NCI-H510A treated with DMSO at 0.1 percent for 48 hours (cell line): ENCODE data around the gene NSUN2.

ENCODE experiments used
- DNase-seq: peaks from one replicate; lab custom pipeline; 2025; lab: John Stamatoyannopoulos, UW

The NSUN2 gene

DNA sequence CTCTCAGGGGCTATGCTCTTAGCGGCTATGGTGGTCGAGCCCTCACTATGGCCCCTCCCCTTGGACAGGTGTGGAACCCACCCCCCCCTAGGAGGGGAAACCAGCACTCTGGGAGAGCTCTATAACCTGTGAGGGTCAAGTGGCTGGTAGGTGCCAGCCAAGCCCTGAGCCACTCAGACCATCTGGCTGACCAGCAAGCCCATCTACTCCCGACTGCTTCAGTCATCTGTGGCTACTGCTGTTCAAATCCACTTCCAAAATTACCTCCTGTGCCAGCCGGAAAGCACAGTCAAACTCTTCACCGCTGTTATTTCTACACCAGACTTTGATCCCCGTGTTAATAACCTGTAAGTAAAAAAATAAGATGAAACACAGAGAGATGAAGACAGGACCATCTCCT is 28.5 kb downstream of the NSUN2 start:
- DNase-seq, result no peak

DNA sequence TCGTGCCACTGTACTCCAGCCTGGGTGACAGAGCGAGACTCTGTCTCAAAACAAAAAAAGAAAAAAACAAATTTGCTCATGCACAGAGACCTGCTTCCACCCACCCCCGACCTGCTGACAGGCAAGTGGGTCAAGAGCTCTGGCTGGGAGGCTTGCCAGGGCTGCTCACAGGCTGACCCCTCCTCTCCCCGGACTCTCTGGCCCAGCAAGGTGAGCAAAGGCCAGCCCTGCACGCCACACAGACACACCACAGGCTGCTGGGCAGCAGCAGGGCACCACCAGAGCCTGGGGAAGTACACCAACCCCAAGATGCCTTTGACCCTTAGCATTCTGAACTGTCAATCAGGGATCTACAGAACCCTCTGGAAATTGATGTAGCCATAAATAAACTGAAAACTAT is 29.2 kb downstream of the NSUN2 start:
- no peak for DNase-seq

DNA sequence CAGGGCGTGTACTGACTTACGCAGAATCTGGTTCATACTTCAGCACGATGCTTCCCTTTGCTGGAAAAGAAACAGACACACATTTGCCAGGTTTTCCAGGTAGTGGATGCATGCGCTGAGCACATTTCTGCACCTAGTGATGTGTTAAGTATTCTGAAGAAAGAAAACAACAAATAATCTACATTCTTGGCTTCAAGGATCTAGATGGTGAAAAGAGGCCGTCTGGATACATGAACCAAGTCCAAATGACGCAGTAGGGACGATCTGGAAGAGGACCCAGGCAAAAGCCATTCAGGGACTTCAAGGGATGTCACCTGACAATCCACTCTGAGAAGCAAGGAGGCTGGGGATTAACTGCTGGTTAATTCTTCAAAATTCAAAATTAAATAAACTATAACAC is 30.4 kb downstream of the NSUN2 start:
- no peak for DNase-seq

GRCh38 chr5:6601816-6602215 is 31.0 kb downstream of the NSUN2 start:
- no peak for DNase-seq

DNA sequence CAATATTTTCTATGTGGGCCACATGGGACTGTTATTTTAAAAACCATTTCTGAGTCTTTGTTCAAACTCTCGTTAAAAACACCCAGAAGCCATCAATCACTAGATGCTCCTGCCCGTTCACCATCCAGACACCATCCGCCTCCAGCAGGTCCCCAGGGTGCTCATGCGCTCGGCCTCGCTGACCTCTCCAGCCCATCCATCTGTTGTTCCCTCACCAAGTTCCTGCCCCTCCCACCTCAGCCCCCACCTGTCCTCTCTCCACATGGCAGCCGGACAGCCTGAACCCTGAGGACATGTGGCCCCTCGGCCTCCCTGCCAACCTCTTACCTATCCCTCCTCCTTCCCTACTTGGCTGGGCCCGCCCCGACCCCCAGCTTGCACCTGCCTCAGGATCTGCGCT is 31.6 kb downstream of the NSUN2 start:
- DNase-seq, result no peak

DNA sequence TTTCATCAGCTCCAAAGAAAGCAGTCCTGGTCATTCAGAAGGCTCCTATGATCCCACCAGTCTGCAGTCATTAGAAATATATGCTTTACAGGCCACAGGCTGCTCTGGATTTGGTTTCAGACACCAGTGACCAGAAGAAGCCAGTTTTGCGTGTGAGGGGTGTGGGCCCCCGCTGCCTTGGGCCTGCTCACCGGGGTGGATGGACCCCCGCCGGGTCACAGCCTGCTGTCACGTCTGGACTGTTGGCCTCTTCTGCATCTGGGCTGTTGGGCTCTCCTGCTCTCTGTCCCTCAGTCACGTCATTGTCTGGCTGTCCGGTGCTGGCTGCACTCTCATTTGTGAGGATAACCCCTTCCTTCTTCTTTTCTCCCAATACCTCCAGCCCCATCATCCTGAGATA is 33.1 kb downstream of the NSUN2 start:
- no peak for DNase-seq

- no peak for DNase-seq
These were observed 34.4 kb downstream of the NSUN2 start for GRCh38 chr5:6598351-6598900.

GRCh38 chr5:6597557-6597956 is 35.3 kb downstream of the NSUN2 start:
- DNase-seq, result no peak

GRCh38 chr5:6596388-6596787 is 36.5 kb downstream of the NSUN2 start:
- DNase-seq, result no peak

GRCh38 chr5:6595405-6595804 is 37.4 kb downstream of the NSUN2 start:
- DNase-seq, result no peak

GRCh38 chr5:6594066-6594465 is 38.8 kb downstream of the NSUN2 start:
- DNase-seq, result no peak

DNA sequence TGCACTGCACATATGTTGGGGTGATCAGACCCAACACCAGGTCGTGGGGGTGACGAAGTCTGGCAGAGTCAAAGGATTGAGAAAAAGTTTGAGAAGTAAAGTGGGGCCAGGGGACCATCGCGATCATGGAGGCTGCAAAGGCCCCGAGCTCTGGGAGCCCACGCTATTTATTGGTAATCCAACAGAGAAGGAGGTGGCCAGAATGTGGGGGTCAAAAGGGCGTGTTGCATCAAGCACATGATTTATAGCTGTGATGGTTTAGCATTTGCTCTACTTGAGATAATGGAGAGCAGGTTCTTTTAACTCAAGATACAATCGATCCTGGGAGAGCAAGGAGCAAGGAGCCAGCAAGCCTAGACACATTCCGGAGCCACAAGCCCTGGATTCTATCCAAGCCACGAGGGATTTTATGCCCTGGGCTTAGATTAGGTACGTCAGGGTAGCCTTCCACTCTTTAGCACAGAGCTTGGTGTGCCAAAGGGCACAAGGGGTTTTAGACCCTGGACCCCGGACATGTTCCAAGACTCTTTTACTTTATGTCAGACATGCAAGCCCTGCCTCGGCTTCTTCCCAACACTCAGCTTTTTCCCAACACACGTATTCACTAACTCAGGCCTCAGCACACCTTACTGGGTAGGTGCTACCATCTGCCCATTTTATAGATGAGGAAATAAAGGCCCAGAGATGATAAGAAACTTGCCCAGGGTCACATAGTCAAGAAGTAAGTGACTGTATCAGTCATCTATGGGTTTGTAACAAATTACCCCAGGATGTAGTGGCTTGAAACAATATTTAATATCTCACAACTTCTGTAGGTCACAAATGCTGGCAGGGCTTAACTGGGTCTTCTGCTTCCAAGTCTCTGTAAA is 39.5 kb downstream of the NSUN2 start:
- DNase-seq, result no peak

DNA sequence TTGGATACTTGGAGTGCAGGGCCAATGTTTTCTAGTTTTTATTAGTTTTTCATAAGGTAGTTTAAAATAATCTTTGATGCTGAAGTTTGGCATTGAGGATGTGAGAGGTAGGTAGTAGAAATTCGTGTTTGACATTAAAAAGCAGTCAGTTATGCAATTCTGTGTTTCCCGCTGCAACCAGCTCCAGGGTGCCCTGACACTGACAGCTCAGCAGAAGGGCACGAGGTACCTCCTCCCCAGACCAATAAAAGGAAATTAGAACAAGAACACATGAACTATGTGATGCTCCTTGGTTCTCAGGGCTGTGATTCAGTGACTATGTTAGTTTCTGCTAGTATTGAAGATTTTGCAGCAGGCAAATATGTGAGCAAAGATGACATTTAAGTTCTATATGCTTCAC is 40.2 kb downstream of the NSUN2 start:
- DNase-seq, result no peak

GRCh38 chr5:6591671-6592288 is 41.1 kb downstream of the NSUN2 start:
- no peak for DNase-seq

DNA sequence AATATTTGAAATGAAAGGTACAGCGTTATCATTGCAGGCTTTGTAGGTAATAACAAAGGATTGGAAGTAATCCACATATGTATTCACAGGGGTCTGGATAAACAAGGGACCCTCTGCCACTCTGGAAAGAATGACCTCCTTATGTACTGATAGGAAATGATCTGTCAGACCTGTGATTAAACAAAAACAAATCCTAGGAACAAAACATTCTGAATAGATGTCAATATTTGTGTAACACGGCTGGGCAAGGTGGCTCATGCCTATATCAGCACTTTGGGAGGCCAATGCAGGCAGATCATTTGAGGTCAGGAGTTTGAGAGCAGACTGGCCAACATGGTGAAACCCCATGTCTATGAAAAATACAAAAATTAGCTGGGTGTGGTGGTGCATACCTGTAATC is 42.3 kb downstream of the NSUN2 start:
- DNase-seq, result no peak

GRCh38 chr5:6587171-6587570 is 45.7 kb downstream of the NSUN2 start:
- DNase-seq, result no peak

- no peak for DNase-seq
These were observed 46.2 kb downstream of the NSUN2 start for GRCh38 chr5:6586647-6587042.

DNA sequence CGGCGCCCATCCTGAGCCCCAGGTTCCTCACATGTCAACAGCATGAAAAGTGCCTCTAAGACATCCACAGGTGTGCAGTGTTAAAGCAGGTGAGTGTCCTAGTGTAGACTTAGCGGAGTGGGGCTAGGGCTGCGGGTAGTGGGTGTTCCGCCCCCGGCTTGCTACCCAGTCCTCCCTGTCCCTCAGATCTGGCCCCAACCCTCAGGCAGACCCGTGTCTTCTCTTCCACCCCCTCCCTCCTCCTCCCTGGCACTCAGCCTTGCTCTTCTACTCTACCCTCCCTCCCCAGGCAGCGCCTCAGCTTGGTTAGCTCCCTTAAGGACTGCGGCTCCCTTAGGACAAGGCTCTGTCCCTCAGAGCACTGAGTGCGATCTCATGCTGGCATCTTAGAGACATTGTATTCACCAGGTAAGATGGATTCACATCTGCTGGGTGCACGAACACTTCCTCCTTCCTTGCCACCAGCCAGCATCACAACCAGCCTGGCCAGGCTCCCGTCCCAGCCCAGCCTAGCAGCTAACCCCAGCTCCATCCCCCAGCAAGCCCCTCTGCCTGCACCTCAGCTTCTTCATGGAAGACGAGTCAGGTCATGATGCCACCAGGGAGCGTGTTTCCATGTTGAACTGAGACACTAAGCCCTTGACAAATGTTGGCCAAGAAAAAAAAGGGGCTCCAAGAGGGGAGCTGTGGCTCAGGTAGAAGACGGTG is 46.8 kb downstream of the NSUN2 start:
- no peak for DNase-seq

- DNase-seq, result no peak
These were observed 47.7 kb downstream of the NSUN2 start for GRCh38 chr5:6585168-6585567.

- no peak for DNase-seq
These were observed 48.1 kb downstream of the NSUN2 start for GRCh38 chr5:6584727-6585126.

GRCh38 chr5:6584101-6584645 is 48.7 kb downstream of the NSUN2 start:
- DNase-seq, result no peak

DNA sequence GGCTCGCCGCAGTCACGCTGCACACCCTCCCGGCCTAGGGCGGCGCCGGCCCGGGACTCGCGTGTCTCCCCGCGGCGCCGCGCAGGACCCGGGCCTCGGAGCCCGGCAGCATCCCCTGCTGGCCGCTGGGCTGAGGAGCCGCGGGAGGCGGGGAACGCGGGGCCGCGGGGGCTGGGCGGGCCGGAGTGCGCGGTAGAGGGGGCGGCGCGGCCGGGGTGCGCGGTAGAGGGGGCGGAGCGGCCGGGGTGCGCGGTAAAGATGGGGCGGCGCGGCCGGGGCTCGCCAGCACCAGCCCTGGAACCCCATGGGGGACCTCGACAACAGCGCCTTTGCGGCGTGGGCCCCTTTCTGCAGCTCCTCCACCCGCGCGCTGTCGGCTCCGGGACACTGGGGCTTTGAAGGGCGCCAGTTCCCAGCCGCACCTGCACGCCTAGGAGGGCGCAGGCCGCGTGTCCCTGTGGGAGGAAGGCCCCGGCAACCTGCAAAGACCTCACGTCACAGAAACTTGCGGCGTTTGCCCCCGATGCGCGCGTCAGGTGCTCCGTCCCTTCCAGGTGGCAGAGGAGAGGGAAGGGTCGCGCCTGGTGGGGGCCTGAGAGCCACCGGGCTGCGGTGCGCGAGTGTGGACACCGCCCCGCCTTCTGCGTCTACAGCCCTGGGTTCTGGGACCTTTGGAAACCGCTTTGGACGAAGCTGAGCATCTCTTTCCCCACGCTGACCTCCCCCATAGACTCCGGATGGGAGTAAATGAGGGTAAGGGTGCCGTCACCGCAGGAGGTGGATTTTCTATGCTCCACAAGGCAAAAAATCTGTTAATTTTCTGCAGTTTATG is 49.6 kb downstream of the NSUN2 start:
- peak; percentile 35 for DNase-seq
